Measurements from ENCODE around the gene FOXN3.

DNA sequence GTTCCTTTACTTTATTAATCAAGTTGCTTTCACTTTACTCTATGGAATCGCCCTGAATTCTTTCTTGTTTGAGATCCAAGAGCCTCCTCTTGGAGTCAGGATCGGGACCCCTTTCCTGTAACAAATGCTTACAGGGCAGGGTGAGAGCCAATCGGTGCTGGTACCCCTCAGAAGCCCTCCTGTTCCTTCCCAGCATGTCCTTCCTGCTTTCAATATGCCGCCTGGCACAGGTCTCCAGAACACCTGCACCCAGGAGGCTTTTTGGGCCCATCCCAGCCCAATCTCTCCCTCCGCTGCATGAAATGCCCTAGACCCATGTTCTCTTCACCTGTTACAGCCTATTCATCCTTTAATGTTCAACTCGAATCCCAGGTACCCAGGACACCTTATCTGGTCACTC is 122.2 kb downstream of the FOXN3 start:
- TF ChIP-seq, protein P1, sequence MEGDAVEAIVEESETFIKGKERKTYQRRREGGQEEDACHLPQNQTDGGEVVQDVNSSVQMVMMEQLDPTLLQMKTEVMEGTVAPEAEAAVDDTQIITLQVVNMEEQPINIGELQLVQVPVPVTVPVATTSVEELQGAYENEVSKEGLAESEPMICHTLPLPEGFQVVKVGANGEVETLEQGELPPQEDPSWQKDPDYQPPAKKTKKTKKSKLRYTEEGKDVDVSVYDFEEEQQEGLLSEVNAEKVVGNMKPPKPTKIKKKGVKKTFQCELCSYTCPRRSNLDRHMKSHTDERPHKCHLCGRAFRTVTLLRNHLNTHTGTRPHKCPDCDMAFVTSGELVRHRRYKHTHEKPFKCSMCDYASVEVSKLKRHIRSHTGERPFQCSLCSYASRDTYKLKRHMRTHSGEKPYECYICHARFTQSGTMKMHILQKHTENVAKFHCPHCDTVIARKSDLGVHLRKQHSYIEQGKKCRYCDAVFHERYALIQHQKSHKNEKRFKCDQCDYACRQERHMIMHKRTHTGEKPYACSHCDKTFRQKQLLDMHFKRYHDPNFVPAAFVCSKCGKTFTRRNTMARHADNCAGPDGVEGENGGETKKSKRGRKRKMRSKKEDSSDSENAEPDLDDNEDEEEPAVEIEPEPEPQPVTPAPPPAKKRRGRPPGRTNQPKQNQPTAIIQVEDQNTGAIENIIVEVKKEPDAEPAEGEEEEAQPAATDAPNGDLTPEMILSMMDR (IDR thresholded peaks at IDR 0.05) = no peak
- TF ChIP-seq RAD21 (IDR thresholded peaks at IDR 0.05; ENCODE audit: low read length) (no peak), POLR2AphosphoS5 (IDR thresholded peaks at IDR 0.05; ENCODE audit: low read depth, low read length) (no peak), MEF2A (IDR thresholded peaks at IDR 0.05; ENCODE audit: borderline replicate concordance, low read depth) (no peak), EP300 (IDR thresholded peaks at IDR 0.05; ENCODE audit: borderline replicate concordance in 1 of 2, low read depth in 1 of 2, low read length in 1 of 2) (no peak), JUND (IDR thresholded peaks at IDR 0.05) (no peak), ELF1 (IDR thresholded peaks at IDR 0.05) (no peak), TAF1 (IDR thresholded peaks at IDR 0.05; ENCODE audit: borderline replicate concordance, low read depth, low read length) (no peak), MXI1 (IDR thresholded peaks at IDR 0.05; ENCODE audit: low read depth, low read length) (no peak), CHD2 (IDR thresholded peaks at IDR 0.05; ENCODE audit: low read length, partially characterized antibody) (no peak), EZH2phosphoT487 (IDR thresholded peaks at IDR 0.05; ENCODE audit: borderline replicate concordance, low read depth) (no peak)
- TF ChIP-seq, protein P2, sequence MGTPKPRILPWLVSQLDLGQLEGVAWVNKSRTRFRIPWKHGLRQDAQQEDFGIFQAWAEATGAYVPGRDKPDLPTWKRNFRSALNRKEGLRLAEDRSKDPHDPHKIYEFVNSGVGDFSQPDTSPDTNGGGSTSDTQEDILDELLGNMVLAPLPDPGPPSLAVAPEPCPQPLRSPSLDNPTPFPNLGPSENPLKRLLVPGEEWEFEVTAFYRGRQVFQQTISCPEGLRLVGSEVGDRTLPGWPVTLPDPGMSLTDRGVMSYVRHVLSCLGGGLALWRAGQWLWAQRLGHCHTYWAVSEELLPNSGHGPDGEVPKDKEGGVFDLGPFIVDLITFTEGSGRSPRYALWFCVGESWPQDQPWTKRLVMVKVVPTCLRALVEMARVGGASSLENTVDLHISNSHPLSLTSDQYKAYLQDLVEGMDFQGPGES (IDR thresholded peaks at IDR 0.05; ENCODE audit: low read depth, low read length) = no peak
- TF ChIP-seq, protein P3, sequence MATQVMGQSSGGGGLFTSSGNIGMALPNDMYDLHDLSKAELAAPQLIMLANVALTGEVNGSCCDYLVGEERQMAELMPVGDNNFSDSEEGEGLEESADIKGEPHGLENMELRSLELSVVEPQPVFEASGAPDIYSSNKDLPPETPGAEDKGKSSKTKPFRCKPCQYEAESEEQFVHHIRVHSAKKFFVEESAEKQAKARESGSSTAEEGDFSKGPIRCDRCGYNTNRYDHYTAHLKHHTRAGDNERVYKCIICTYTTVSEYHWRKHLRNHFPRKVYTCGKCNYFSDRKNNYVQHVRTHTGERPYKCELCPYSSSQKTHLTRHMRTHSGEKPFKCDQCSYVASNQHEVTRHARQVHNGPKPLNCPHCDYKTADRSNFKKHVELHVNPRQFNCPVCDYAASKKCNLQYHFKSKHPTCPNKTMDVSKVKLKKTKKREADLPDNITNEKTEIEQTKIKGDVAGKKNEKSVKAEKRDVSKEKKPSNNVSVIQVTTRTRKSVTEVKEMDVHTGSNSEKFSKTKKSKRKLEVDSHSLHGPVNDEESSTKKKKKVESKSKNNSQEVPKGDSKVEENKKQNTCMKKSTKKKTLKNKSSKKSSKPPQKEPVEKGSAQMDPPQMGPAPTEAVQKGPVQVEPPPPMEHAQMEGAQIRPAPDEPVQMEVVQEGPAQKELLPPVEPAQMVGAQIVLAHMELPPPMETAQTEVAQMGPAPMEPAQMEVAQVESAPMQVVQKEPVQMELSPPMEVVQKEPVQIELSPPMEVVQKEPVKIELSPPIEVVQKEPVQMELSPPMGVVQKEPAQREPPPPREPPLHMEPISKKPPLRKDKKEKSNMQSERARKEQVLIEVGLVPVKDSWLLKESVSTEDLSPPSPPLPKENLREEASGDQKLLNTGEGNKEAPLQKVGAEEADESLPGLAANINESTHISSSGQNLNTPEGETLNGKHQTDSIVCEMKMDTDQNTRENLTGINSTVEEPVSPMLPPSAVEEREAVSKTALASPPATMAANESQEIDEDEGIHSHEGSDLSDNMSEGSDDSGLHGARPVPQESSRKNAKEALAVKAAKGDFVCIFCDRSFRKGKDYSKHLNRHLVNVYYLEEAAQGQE (IDR thresholded peaks at IDR 0.05; ENCODE audit: low read depth, low read length) = no peak

All from SK-N-SH (cell line).